ENCODE results near the gene PRAMEF15. TPM values are rescaled to one million over a fixed set of nuclear protein-coding genes. Genes with fewer than 3 reads are reported as not detected.
"Not testable (repeated sequence)": the region's sequence is repeated elsewhere in the genome, so short reads cannot be mapped to it uniquely, and the experiment has no call there.

The PRAMEF15 gene
- not detected in 2 replicates for total RNA-seq
- long read RNA-seq: 0 reads

DNA sequence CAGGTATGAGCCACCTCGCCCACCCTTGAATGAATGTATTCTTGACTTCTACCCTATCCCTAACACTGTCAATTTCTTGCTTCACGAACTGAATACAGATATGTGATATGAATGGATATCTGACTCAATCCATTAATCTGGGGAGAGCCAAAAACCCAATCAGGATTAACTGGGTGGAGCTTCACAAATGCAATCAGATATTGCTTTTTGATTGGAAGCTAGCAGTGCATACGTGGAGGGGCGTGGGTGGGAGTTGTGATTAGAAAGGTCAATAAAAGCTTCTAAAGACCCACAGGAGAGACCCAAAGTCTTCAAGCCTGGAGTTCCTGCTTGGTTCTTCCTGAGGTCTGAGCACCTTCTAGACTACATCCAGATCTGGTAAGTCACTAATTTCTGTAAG is at the start of gene PRAMEF15:
Gene PRAMEF15, plus strand, starts transcription at position 301 of the 400 bp plus-strand sequence. CDS start 2,827 bp downstream, outside the sequence.
- H3K36me3 Mint-ChIP-seq (ENCODE audit: unreplicated experiment); H3K4me3 Mint-ChIP-seq (ENCODE audit: unreplicated experiment); H3K9me3 Mint-ChIP-seq (ENCODE audit: unreplicated experiment); H3K27me3 Mint-ChIP-seq (ENCODE audit: unreplicated experiment); DNase-seq (ENCODE audit: extremely low spot score, unreplicated experiment); H3K4me1 Mint-ChIP-seq (ENCODE audit: unreplicated experiment); H3K27ac Mint-ChIP-seq (ENCODE audit: unreplicated experiment): not testable (repeated sequence)

DNA sequence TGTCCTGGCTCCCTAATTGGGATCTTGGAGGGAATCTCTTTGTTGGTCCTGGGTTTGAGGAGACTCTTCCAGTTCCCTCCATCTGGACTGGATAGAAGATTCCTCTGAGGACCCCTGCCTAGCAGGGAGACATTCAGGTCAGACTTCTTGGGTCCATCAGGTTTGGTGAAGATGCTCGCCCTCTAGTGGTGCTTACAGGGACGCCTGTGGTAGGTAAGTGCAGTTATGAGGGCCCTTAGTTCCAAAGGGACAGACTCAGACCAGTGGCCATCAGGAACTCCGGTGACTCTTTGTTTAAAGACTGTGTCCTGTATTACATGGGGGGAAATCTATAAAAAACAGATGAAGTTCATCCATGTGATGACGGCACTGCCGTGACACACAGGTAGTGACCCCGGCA is 38.4 kb upstream of the PRAMEF15 start:
- not testable (repeated sequence) for H3K36me3 Mint-ChIP-seq (ENCODE audit: unreplicated experiment); H3K27me3 Mint-ChIP-seq (ENCODE audit: unreplicated experiment); DNase-seq (ENCODE audit: extremely low spot score, unreplicated experiment); H3K4me3 Mint-ChIP-seq (ENCODE audit: unreplicated experiment); H3K27ac Mint-ChIP-seq (ENCODE audit: unreplicated experiment); H3K4me1 Mint-ChIP-seq (ENCODE audit: unreplicated experiment); H3K9me3 Mint-ChIP-seq (ENCODE audit: unreplicated experiment)

DNA sequence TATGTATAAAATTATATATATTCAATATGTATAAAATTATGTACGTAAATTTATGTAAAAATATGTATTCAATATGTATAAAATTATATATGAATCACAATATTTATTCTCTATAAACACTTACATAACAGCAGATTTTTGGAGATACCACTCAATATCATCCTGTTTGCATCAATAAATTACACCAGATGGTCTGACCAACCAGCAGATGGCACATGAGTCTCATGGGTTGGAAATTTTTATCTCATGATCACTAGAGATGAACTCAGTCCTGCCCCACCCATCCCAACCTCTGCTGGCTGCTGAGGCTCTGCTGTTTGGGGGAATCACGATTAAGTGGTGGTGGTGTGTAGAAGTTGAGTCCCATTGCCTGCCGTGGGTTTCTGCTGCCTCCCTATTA is 35.8 kb upstream of the PRAMEF15 start:
- not testable (repeated sequence) for H3K36me3 Mint-ChIP-seq (ENCODE audit: unreplicated experiment); H3K27ac Mint-ChIP-seq (ENCODE audit: unreplicated experiment); H3K4me3 Mint-ChIP-seq (ENCODE audit: unreplicated experiment); H3K27me3 Mint-ChIP-seq (ENCODE audit: unreplicated experiment); H3K9me3 Mint-ChIP-seq (ENCODE audit: unreplicated experiment); DNase-seq (ENCODE audit: extremely low spot score, unreplicated experiment); H3K4me1 Mint-ChIP-seq (ENCODE audit: unreplicated experiment)

DNA sequence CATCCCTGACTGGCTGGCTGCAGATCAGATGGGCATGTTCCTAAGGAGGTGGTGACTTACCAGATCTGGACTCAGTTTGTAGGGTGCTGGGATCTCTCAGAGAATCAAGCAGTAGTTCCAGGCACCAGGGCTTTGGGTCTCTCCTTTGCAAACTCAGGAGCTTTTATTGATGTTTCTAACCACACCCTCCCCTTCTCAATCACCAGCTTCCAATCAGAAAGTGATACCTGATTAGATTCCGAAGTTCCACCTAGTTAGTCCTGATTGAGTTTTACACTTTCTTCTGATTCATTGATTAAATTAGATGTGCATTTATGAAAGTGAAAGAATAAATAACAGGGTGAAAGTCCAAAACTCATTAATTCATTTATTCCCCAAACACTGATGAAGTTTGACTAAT is 30.3 kb upstream of the PRAMEF15 start, which contains the start of gene PRAMEF8:
Gene PRAMEF8, minus strand, starts transcription at position 101 of the 400 bp plus-strand sequence. CDS start 1,046 bp downstream, outside the sequence.
- DNase-seq (ENCODE audit: extremely low spot score, unreplicated experiment); H3K4me3 Mint-ChIP-seq (ENCODE audit: unreplicated experiment); H3K27ac Mint-ChIP-seq (ENCODE audit: unreplicated experiment); H3K27me3 Mint-ChIP-seq (ENCODE audit: unreplicated experiment); H3K4me1 Mint-ChIP-seq (ENCODE audit: unreplicated experiment); H3K9me3 Mint-ChIP-seq (ENCODE audit: unreplicated experiment); H3K36me3 Mint-ChIP-seq (ENCODE audit: unreplicated experiment): not testable (repeated sequence)

DNA sequence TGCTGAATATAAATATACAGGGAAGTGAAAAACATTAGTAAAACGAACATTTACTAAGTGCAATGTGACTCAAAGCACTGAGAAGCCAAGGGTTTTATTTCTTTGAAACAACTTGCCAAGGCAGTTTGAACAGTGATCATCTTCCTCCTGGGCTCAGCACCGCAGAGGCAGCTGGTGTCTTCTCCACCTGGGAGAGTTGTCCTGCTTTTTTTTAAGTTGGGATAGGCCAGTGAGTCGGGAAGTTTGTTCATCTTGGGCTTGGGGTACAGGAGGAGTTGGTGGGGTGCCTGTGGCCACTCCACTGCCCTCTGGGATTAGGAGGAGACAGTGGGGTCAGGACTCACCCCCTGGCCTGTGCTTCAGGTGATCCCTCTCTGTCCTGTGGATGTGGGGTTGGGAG is 26.4 kb upstream of the PRAMEF15 start:
- H3K4me3 Mint-ChIP-seq (ENCODE audit: unreplicated experiment); H3K36me3 Mint-ChIP-seq (ENCODE audit: unreplicated experiment); DNase-seq (ENCODE audit: extremely low spot score, unreplicated experiment); H3K27me3 Mint-ChIP-seq (ENCODE audit: unreplicated experiment); H3K4me1 Mint-ChIP-seq (ENCODE audit: unreplicated experiment); H3K9me3 Mint-ChIP-seq (ENCODE audit: unreplicated experiment); H3K27ac Mint-ChIP-seq (ENCODE audit: unreplicated experiment): not testable (repeated sequence)

DNA sequence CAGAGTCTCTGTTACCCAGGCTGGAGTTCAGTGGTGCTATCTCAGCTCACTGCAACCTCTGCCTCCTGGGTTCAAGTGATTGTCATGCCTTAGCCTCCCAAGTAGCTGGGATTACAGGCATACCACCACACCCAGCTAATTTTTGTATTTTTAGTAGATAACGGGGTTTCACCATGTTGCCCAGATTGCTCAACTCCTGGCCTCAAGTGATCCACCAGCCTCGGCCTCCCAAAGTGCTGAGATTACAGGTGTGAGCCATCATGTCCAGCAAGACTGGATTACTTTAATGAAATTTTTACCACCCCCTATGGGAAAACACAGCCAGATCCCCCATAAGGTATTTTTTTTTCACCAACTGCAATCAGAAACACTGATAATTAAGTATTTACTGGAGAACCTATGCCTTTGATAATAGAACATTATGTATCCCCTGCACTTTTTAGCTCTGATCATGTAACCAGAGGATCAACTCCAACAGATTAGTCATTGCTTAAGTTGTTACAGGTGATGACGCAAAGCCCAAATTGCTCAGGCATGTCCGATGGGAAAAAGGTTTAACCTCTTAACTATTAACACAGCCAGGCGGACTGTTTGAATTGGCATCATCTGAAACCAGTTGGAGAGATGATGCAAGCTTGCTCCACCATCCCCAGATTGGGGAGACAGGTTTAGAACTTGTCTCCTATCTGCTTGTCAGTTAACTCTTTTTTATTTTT is 18.0 kb upstream of the PRAMEF15 start:
- H3K4me1 Mint-ChIP-seq (ENCODE audit: unreplicated experiment); H3K4me3 Mint-ChIP-seq (ENCODE audit: unreplicated experiment); H3K27me3 Mint-ChIP-seq (ENCODE audit: unreplicated experiment); H3K9me3 Mint-ChIP-seq (ENCODE audit: unreplicated experiment); DNase-seq (ENCODE audit: extremely low spot score, unreplicated experiment); H3K27ac Mint-ChIP-seq (ENCODE audit: unreplicated experiment); H3K36me3 Mint-ChIP-seq (ENCODE audit: unreplicated experiment): not testable (repeated sequence)

DNA sequence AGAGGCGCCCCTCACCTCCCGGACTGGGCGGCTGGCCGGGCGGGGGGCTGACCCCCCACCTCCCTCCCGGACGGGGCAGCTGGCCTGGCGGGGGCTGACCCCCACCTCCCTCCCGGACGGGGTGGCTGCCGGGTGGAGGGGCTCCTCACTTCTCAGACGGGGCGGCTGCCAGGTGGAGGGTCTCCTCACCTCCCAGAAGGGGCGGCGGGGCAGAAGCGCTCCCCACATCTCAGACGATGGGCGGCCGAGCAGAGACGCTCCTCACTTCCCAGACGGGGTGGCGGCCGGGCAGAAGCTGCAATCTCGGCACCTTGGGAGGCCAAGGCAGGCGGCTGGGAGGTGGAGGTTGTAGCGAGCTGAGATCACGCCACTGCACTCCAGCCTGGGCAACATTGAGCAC is 16.7 kb upstream of the PRAMEF15 start:
- H3K9me3 Mint-ChIP-seq (ENCODE audit: unreplicated experiment); H3K27me3 Mint-ChIP-seq (ENCODE audit: unreplicated experiment); DNase-seq (ENCODE audit: extremely low spot score, unreplicated experiment); H3K36me3 Mint-ChIP-seq (ENCODE audit: unreplicated experiment); H3K4me1 Mint-ChIP-seq (ENCODE audit: unreplicated experiment); H3K27ac Mint-ChIP-seq (ENCODE audit: unreplicated experiment); H3K4me3 Mint-ChIP-seq (ENCODE audit: unreplicated experiment): not testable (repeated sequence)

DNA sequence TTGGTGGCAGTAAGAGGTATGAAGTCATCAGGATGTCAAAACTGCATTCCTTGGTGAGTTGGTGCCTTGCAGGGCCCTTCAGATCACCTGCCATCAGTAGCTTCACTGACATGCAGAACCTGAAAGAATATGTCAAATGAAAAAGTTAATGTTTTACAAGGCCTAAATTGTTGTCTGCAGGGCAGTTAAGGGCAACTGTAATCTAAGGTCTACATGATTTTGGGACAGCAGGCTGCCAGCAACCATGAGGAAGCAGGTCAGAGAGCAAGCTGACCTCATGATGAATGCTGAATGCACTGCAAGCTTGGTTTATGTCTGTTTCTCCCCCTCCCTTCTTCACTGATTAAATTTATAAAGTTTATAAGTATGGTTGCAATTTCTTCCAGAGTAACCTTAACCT is 13.2 kb upstream of the PRAMEF15 start:
- H3K27ac Mint-ChIP-seq (ENCODE audit: unreplicated experiment); DNase-seq (ENCODE audit: extremely low spot score, unreplicated experiment); H3K9me3 Mint-ChIP-seq (ENCODE audit: unreplicated experiment); H3K4me1 Mint-ChIP-seq (ENCODE audit: unreplicated experiment); H3K4me3 Mint-ChIP-seq (ENCODE audit: unreplicated experiment); H3K27me3 Mint-ChIP-seq (ENCODE audit: unreplicated experiment); H3K36me3 Mint-ChIP-seq (ENCODE audit: unreplicated experiment): not testable (repeated sequence)

DNA sequence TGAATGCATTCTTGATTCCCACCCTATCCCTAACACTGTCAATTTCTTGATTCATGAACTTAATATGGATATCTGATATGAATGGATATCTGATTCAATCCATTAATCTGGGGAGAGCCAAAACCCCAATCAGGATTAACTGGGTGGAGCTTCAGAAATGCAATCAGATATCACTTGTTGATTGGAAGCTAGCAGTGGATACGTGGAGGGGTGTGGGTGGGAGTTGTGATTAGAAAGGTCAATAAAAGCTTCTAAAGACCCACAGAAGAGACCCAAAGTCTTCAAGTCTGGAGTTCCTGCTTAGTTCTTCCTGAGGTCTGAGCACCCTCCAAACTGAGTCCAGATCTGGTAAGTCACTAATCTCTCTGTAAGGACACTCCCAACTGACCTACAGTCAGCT is 12.1 kb upstream of the PRAMEF15 start, which contains the start of gene PRAMEF33:
Gene PRAMEF33, plus strand, starts transcription at position 301 of the 400 bp plus-strand sequence. CDS start 2,416 bp downstream, outside the sequence.
- H3K27me3 Mint-ChIP-seq (ENCODE audit: unreplicated experiment); DNase-seq (ENCODE audit: extremely low spot score, unreplicated experiment); H3K4me1 Mint-ChIP-seq (ENCODE audit: unreplicated experiment); H3K36me3 Mint-ChIP-seq (ENCODE audit: unreplicated experiment); H3K9me3 Mint-ChIP-seq (ENCODE audit: unreplicated experiment); H3K27ac Mint-ChIP-seq (ENCODE audit: unreplicated experiment); H3K4me3 Mint-ChIP-seq (ENCODE audit: unreplicated experiment): not testable (repeated sequence)

DNA sequence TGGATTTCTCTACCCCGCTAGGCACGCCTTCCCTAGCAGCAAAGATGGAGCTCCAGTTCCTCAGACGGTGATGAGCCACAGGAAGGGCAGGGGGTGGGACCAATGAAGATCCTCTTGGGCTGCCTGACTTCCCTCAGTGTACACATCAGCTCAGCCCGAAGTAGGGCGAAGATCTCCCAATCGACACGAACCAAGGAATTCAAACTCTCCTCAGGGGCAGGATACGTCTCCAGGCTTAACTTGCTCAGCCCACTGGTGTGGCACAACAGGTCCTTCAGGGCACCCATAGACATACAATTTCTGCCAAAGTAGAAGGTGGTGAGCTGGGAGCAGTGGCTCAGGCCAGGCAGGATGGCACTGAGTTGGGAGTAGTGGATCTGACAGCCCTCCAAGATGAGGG is 27.1 kb downstream of the PRAMEF15 start:
- not testable (repeated sequence) for H3K27ac Mint-ChIP-seq (ENCODE audit: unreplicated experiment); H3K9me3 Mint-ChIP-seq (ENCODE audit: unreplicated experiment); H3K27me3 Mint-ChIP-seq (ENCODE audit: unreplicated experiment); H3K36me3 Mint-ChIP-seq (ENCODE audit: unreplicated experiment); H3K4me3 Mint-ChIP-seq (ENCODE audit: unreplicated experiment); H3K4me1 Mint-ChIP-seq (ENCODE audit: unreplicated experiment)
- DNase-seq (ENCODE audit: extremely low spot score, unreplicated experiment): peak; percentile 70

DNA sequence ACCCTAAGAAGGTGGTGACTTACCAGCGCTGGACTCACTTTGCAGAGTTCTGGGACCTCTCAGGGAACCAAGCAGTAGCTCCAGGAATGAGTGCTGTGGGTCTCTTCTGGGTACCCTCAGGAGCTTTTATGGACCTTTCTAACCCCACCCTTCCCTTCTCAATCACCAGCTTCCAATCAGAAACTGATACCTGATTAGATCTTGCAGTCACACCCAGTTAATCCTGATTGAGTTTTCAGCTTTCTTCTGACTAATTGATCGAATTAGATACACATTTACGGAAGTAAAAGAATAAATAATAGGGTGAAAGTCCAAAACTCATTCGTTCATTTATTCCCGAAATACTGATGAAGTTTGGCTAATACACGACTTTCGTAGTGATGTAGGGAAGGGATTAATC is 31.7 kb downstream of the PRAMEF15 start, which contains the start of gene PRAMEF14:
Gene PRAMEF14, minus strand, starts transcription at position 101 of the 400 bp plus-strand sequence. CDS start 1,820 bp downstream, outside the sequence.
- not testable (repeated sequence) for H3K9me3 Mint-ChIP-seq (ENCODE audit: unreplicated experiment); DNase-seq (ENCODE audit: extremely low spot score, unreplicated experiment); H3K36me3 Mint-ChIP-seq (ENCODE audit: unreplicated experiment); H3K4me3 Mint-ChIP-seq (ENCODE audit: unreplicated experiment); H3K27ac Mint-ChIP-seq (ENCODE audit: unreplicated experiment); H3K4me1 Mint-ChIP-seq (ENCODE audit: unreplicated experiment); H3K27me3 Mint-ChIP-seq (ENCODE audit: unreplicated experiment)

DNA sequence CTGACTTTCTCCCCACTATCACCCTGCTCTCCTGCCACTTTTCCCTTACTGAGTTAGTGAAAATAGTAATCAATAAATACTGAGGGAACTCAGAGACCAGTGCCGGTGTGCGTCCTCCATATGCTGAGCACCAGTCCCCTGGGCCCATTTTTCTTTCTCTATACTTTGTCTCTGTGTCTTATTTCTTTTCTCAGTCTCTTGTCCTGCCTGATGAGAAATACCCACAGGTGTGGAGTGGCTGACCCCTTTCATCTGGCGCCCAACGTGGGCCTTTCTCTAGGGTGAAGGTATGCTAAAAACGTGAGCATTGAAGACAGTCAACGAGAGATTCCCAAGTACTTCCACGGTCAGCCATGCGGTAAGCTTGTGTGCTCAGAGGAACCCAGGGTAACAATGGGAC is 38.1 kb downstream of the PRAMEF15 start:
- peak; percentile 66 for DNase-seq (ENCODE audit: extremely low spot score, unreplicated experiment)
- not testable (repeated sequence) for H3K4me1 Mint-ChIP-seq (ENCODE audit: unreplicated experiment); H3K4me3 Mint-ChIP-seq (ENCODE audit: unreplicated experiment); H3K27me3 Mint-ChIP-seq (ENCODE audit: unreplicated experiment); H3K9me3 Mint-ChIP-seq (ENCODE audit: unreplicated experiment); H3K27ac Mint-ChIP-seq (ENCODE audit: unreplicated experiment); H3K36me3 Mint-ChIP-seq (ENCODE audit: unreplicated experiment)
